GM21515 (cell line): Measurements from ENCODE around the gene CERS3.
A peak's percentile ranks its signal among the peaks of the same experiment; 100 is the strongest.

Source experiments
- ATAC-seq: cut with Tn5 transposase; IDR thresholded peaks from one replicate; pipeline ENCODE4 v1.9.1; 2021; ENCODE audit not compliant: unreplicated experiment

Gene CERS3

GRCh38 chr15:100528833-100529428 is at the start of gene CERS3:
Gene CERS3 (minus strand): TSS chr15:100528950. CDS start chr15:100501849, 27,101 bp downstream.
- no peak for ATAC-seq

GRCh38 chr15:100573526-100573925 is 44.8 kb upstream of the CERS3 start:
- no peak for ATAC-seq

GRCh38 chr15:100572362-100572983 is 43.7 kb upstream of the CERS3 start:
- ATAC-seq, result no peak

GRCh38 chr15:100571592-100572167 is 42.9 kb upstream of the CERS3 start:
- no peak for ATAC-seq

- peak; percentile 80 for ATAC-seq
Measured at GRCh38 chr15:100570735-100571313, 42.1 kb upstream of the CERS3 start.

GRCh38 chr15:100570275-100570674 is 41.5 kb upstream of the CERS3 start:
- ATAC-seq, result peak; percentile 20

GRCh38 chr15:100569391-100569790 is 40.6 kb upstream of the CERS3 start:
- no peak for ATAC-seq

- ATAC-seq, result no peak
Measured at GRCh38 chr15:100566850-100567628, 38.3 kb upstream of the CERS3 start.

GRCh38 chr15:100565591-100565990 is 36.8 kb upstream of the CERS3 start:
- no peak for ATAC-seq

- ATAC-seq, result no peak
Measured at GRCh38 chr15:100560323-100560722, 31.6 kb upstream of the CERS3 start.

- no peak for ATAC-seq
Measured at GRCh38 chr15:100559330-100559729, 30.6 kb upstream of the CERS3 start.

- ATAC-seq, result no peak
Measured at GRCh38 chr15:100558771-100559254, 30.1 kb upstream of the CERS3 start.

- ATAC-seq, result no peak
Measured at GRCh38 chr15:100553468-100553867, 24.7 kb upstream of the CERS3 start.

- ATAC-seq, result no peak
Measured at GRCh38 chr15:100547961-100548360, 19.2 kb upstream of the CERS3 start.

- no peak for ATAC-seq
Measured at GRCh38 chr15:100544946-100545345, 16.2 kb upstream of the CERS3 start.

- no peak for ATAC-seq
Measured at GRCh38 chr15:100544338-100544841, 15.6 kb upstream of the CERS3 start.

- ATAC-seq, result no peak
Measured at GRCh38 chr15:100542290-100542689, 13.5 kb upstream of the CERS3 start.

- ATAC-seq, result no peak
Measured at GRCh38 chr15:100537331-100537730, 8.6 kb upstream of the CERS3 start.

GRCh38 chr15:100536733-100537132 is 8.0 kb upstream of the CERS3 start:
- ATAC-seq, result no peak

- no peak for ATAC-seq
Measured at GRCh38 chr15:100533886-100534285, 5.1 kb upstream of the CERS3 start.

GRCh38 chr15:100531823-100532327 is 3.1 kb upstream of the CERS3 start:
- no peak for ATAC-seq
